Karpas-422 (cell line): ENCODE measurements around the gene NUF2. TPM values are rescaled to one million over a fixed set of nuclear protein-coding genes. Genes with fewer than 3 reads are reported as not detected.

Experiments
- DNase-seq: peaks from one replicate; pipeline ENCODE4 v3.0.0-alpha.2; 2015
- H2AFZ ChIP-seq: fragments of 200-600 bp; sonication (generic); 2 replicates; pipeline ENCODE4 v1.6.1; 2014; ENCODE audit warnings: antibody characterized with exemption, low read length, mixed read lengths
- H3K27ac ChIP-seq: fragments of 200-600 bp; sonication (generic); 2 replicates; pipeline ENCODE4 v1.5.1; 2014; ENCODE audit warnings: mild to moderate bottlenecking, low read length, moderate library complexity
- H3K27me3 ChIP-seq: fragments of 200-600 bp; sonication (generic); 2 replicates; pipeline ENCODE4 v1.6.1; 2014; ENCODE audit warnings: low read length, mixed read lengths
- H3K36me3 ChIP-seq: fragments of 200-600 bp; sonication (generic); 2 replicates; pipeline ENCODE4 v1.6.1; 2014; ENCODE audit warnings: low read length, mixed read lengths; ENCODE audit not compliant: insufficient read depth
- H3K4me1 ChIP-seq: fragments of 200-600 bp; sonication (generic); 2 replicates; pipeline ENCODE4 v1.6.1; 2014; ENCODE audit warnings: mild to moderate bottlenecking, low read length, mixed read lengths
- H3K4me2 ChIP-seq: fragments of 200-600 bp; sonication (generic); 2 replicates; pipeline ENCODE4 v1.6.1; 2014; ENCODE audit warnings: low read length, low read depth, mild to moderate bottlenecking; ENCODE audit not compliant: poor library complexity, severe bottlenecking
- H3K4me3 ChIP-seq: fragments of 200-600 bp; sonication (generic); 2 replicates; pipeline ENCODE4 v1.5.1; 2014; ENCODE audit warnings: mild to moderate bottlenecking, antibody characterized with exemption, low read length, mixed read lengths
- H3K79me2 ChIP-seq: fragments of 200-600 bp; sonication (generic); 2 replicates; pipeline ENCODE4 v1.6.1; 2014; ENCODE audit warnings: mild to moderate bottlenecking, low read length, mixed read lengths
- H3K9ac ChIP-seq: fragments of 200-600 bp; sonication (generic); 2 replicates; pipeline ENCODE4 v1.6.0; 2014; ENCODE audit warnings: low read length
- H3K9me2 ChIP-seq: fragments of 200-600 bp; sonication (generic), shearing (Covaris generic); replicated peaks from 2 replicates; pipeline ENCODE4 v1.6.0; 2014; ENCODE audit warnings: mild to moderate bottlenecking, low read length, moderate library complexity; ENCODE audit not compliant: insufficient read depth
- H3K9me3 ChIP-seq: fragments of 300-700, 200-600 bp; sonication (generic); 2 replicates; pipeline ENCODE4 v1.6.1; 2014; ENCODE audit warnings: low read length, mixed read lengths
- H4K20me1 ChIP-seq: fragments of 200-600 bp; sonication (generic); 2 replicates; pipeline ENCODE4 v1.6.1; 2014; ENCODE audit warnings: mild to moderate bottlenecking, antibody characterized with exemption, low read length, low read depth; ENCODE audit not compliant: insufficient read depth
- total RNA-seq: library from RNA; depleted of rRNA; stranded (reverse); fragments of >200 nt; shearing (Covaris generic); gene quantifications from 2 replicates; pipeline ENCODE4 v1.2.3, GENCODE V29; 2014; ENCODE audit warnings: low replicate concordance; rRNA removed

NUF2 gene
- total RNA-seq, 1 experiment from 2014 or later = 91.7 TPM

DNA sequence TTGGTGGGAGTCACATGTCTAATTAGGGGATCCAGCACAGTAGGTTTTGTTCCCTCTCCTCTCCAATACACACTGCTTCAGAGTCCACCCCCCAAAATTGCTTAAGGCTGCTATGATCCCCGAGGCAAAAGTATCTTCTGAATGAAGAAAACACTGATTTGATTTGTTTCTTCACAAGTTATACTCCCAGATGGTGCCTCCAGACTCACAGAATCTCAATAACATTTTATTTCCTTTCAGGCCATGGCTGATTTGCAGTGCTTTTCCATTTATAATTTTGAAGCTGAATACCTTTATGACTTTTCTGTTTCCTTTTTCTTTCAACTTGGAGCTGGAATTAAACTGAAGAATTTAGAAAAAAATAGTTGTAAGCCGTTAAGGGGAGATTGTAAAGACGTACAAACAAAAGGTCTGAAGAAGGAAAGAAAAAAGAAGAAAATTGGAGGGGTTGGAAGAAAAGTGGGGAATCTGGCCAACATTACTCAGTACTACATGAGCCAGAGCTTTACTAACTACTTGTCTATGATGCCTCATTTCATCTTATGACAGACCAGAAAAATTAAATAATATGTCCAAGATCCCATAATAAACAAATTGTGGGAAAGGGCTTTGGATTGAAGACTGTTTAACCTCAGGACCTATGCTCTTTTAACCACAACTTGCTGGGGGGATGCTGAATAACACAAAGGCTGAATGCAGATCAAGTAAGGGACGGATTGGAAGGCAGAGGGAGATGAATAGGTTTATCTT lies 75.9 kb downstream of the NUF2 start:
- Histone ChIP-seq H3K4me3 (no peak overlapping the region), H3K9ac (no peak overlapping the region), H2AFZ (no peak overlapping the region), H3K9me3 (no peaks in the 10 kb centered on the region), H3K4me2 (no peak overlapping the region), H4K20me1 (no peaks in the 10 kb centered on the region), H3K4me1 (no peaks in the 10 kb centered on the region), H3K9me2 (no peaks in the 10 kb centered on the region), H3K27me3 (no peaks in the 10 kb centered on the region), H3K79me2 (no peaks in the 10 kb centered on the region), H3K36me3 (no peaks in the 10 kb centered on the region), H3K27ac (no peak overlapping the region)
- DNase-seq = no peak

- Histone ChIP-seq H3K27ac (no peak overlapping the region), H3K27me3 (no peaks in the 10 kb centered on the region), H3K9ac (no peak overlapping the region), H3K9me3 (no peaks in the 10 kb centered on the region), H4K20me1 (no peaks in the 10 kb centered on the region), H3K79me2 (no peaks in the 10 kb centered on the region), H3K4me3 (no peak overlapping the region), H2AFZ (no peak overlapping the region), H3K9me2 (no peaks in the 10 kb centered on the region), H3K36me3 (no peaks in the 10 kb centered on the region), H3K4me2 (no peak overlapping the region), H3K4me1 (no peaks in the 10 kb centered on the region)
- no peak for DNase-seq
These were observed 77.2 kb downstream of the NUF2 start for GRCh38 chr1:163399001-163399400.

- Histone ChIP-seq H3K79me2 (no peaks in the 10 kb centered on the region), H3K4me2 (no peak overlapping the region), H2AFZ (no peak overlapping the region), H4K20me1 (no peaks in the 10 kb centered on the region), H3K9me2 (no peaks in the 10 kb centered on the region), H3K27me3 (no peaks in the 10 kb centered on the region), H3K4me1 (no peaks in the 10 kb centered on the region), H3K9me3 (no peaks in the 10 kb centered on the region), H3K9ac (no peak overlapping the region), H3K36me3 (no peaks in the 10 kb centered on the region), H3K4me3 (no peak overlapping the region), H3K27ac (no peak overlapping the region)
- no peak for DNase-seq
These were observed 78.3 kb downstream of the NUF2 start for GRCh38 chr1:163399976-163400601.

DNA sequence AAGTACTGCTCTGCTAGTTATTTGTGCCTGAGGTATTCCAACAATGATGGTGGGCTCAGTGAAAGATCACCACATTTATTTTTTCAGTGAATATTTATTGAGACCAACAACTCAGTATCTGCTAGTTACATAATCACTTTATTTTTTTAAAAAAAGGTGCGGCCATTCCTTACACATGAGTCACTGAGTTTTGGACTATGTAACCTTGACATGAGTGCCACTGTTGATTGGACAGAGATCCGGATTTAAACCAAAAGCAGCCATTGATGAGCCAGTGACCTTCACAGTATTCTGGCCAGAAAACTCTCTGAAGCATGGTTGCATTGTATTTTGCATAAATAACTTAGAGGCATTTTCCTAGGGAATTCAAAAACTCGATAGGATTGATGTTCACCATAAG lies 79.5 kb downstream of the NUF2 start:
- Histone ChIP-seq H4K20me1 (no peaks in the 10 kb centered on the region), H3K9ac (no peak overlapping the region), H3K36me3 (no peaks in the 10 kb centered on the region), H3K4me3 (no peak overlapping the region), H3K79me2 (no peaks in the 10 kb centered on the region), H3K9me2 (no peaks in the 10 kb centered on the region), H3K9me3 (no peaks in the 10 kb centered on the region), H3K4me2 (no peak overlapping the region), H3K27me3 (no peaks in the 10 kb centered on the region), H3K27ac (no peak overlapping the region), H3K4me1 (no peaks in the 10 kb centered on the region), H2AFZ (no peak overlapping the region)
- DNase-seq = no peak

Other genes starting within 250 kb of the NUF2 start
- gene RGS5, start 119.0 kb upstream of the NUF2 start, total RNA-seq = 4.5 and 27.0 TPM in 2 replicates